Measurements from ENCODE around the gene BARD1. TPM values are rescaled to one million over a fixed set of nuclear protein-coding genes. Genes with fewer than 3 reads are reported as not detected.
"Not testable (repeated sequence)": the region's sequence is repeated elsewhere in the genome, so short reads cannot be mapped to it uniquely, and the experiment has no call there.

Gene BARD1
- total and polyA plus RNA-seq, 2 of the 13 experiments (the other 11 are each of a cell fraction or from before 2014, with no cell fraction given): 5.3 to 30.4 TPM

DNA sequence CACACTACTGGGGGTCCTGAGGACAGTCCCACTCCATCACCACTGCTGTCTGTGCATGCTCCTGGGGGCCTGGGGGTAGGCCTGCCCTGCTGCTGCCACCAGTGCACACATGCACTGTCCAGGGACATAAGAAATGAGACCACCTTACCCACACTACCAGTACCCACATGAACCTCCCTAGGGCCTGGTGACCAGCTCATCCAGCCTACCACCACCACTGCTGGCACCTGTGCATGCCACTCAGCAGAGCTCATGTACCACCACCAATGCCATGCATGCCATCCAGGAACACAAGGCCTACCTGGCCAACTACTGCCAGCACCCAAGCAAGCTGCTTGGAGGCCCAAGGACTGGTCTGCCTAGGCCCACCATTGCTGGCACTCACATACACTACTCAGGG lies 112.8 kb downstream of the BARD1 start:
- H3K36me3 ChIP-seq (replicated peaks in 1 of 2; ENCODE audit: control insufficient read depth in 1 of 2, insufficient read depth in 2 of 2, low read length in 2 of 2): no peaks in the 10 kb centered on the region
- in situ Hi-C loops (cut with HindIII; ENCODE audit: extremely low pct_ligation_motif_present, low pct_unique_long_range_greater_than_20kb): no loop called here
- POLR2A ChIA-PET: no interaction called here

DNA sequence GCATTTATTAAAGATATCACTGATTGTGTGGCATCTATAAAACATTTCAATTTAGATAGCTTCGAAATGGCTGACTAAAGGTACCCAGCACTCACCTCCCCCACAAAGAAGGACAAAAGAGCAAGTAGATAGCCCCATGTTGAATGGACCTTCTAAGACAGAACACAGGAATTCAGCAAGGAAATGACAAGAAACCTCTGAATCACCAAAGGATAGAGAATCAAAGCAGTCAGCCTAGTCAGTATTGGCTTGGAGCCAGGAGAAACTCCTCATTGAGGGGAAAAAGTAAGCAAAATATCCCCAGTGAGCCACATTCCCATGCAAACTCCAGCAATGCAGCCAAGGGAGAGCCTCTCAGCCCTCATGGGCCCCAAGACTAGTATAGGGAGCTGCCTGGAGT lies 113.7 kb downstream of the BARD1 start:
- Histone ChIP-seq H3K9ac (ENCODE audit: insufficient read depth, low read depth, low read length) (no peak overlapping the region), H3K4me2 (ENCODE audit: low read depth, low read length) (no peak overlapping the region), H3K79me2 (ENCODE audit: insufficient read depth, low read length) (no peaks in the 10 kb centered on the region), H3K27me3 (ENCODE audit: control insufficient read depth in 1 of 2, insufficient read depth in 2 of 2, low read length in 2 of 2) (no peaks in the 10 kb centered on the region), H3K4me3 (replicated peaks in 1 of 3; ENCODE audit: insufficient read depth in 1 of 3, low read depth in 2 of 3, low read length in 3 of 3) (no peak overlapping the region), H3K9me3 (ENCODE audit: low read length) (0 out of 2 replicates have a peak, but pooled peaks cover under 1% of the 10 kb centered on the region), H4K20me1 (ENCODE audit: insufficient read depth, low read length) (no peaks in the 10 kb centered on the region), H3K27ac (ENCODE audit: extremely low read length, insufficient read depth, low read length) (no peak overlapping the region), H2AFZ (ENCODE audit: low read length) (no peak overlapping the region), H3K36me3 (replicated peaks in 1 of 2; ENCODE audit: control insufficient read depth in 1 of 2, insufficient read depth in 2 of 2, low read length in 2 of 2) (no peaks in the 10 kb centered on the region), H3K4me1 (ENCODE audit: insufficient read depth, low read length) (no peaks in the 10 kb centered on the region)
- no peak for DNase-seq (ENCODE audit: low spot score)
- intact Hi-C loops (cut with micrococcal nuclease; ENCODE audit: unreplicated experiment): no loop called here
- no TSS peak for BruUV-seq (replicated peaks)
- CTCF ChIA-PET (ENCODE audit: low intra/inter-chr PET ratio, low total read pairs): no interaction called here
- no peak for FAIRE-seq
- in situ Hi-C loops (cut with HindIII; ENCODE audit: extremely low pct_ligation_motif_present, low pct_unique_long_range_greater_than_20kb): no loop called here
- TF ChIP-seq POLR2AphosphoS2 (IDR thresholded peaks at IDR 0.05; ENCODE audit: low read depth, low read length): no peak
- TF ChIP-seq KMT2A (CRISPR knock-in tag; IDR thresholded peaks at IDR 0.05): no peak
- TF ChIP-seq ZNF792 (CRISPR knock-in tag; IDR thresholded peaks at IDR 0.05): no peak
- TF ChIP-seq ZNF354B (CRISPR knock-in tag; IDR thresholded peaks at IDR 0.05): no peak
- no peak for TF ChIP-seq KLF15 (CRISPR knock-in tag; IDR thresholded peaks at IDR 0.05; ENCODE audit: borderline replicate concordance)
- 0% methylated on average over 1 of the region's 1 CpG for WGBS (ENCODE audit: low lambda C conversion rate)
- no peak for ATAC-seq
- POLR2A ChIA-PET: no interaction called here

More for the DNA sequence above, 112.8 kb downstream of the BARD1 start:
- Histone ChIP-seq H3K4me2 (ENCODE audit: low read depth, low read length) (no peak overlapping the region), H2AFZ (ENCODE audit: low read length) (no peak overlapping the region), H3K79me2 (ENCODE audit: insufficient read depth, low read length) (no peaks in the 10 kb centered on the region), H3K9ac (ENCODE audit: insufficient read depth, low read depth, low read length) (no peak overlapping the region), H3K4me1 (ENCODE audit: insufficient read depth, low read length) (no peaks in the 10 kb centered on the region), H3K4me3 (replicated peaks in 1 of 3; ENCODE audit: insufficient read depth in 1 of 3, low read depth in 2 of 3, low read length in 3 of 3) (no peak overlapping the region), H3K27me3 (ENCODE audit: control insufficient read depth in 1 of 2, insufficient read depth in 2 of 2, low read length in 2 of 2) (no peaks in the 10 kb centered on the region), H4K20me1 (ENCODE audit: insufficient read depth, low read length) (no peaks in the 10 kb centered on the region), H3K9me3 (ENCODE audit: low read length) (0 out of 2 replicates have a peak, but pooled peaks cover 7% of the 10 kb centered on the region), H3K27ac (ENCODE audit: extremely low read length, insufficient read depth, low read length) (no peak overlapping the region)
- CTCF ChIA-PET (ENCODE audit: low intra/inter-chr PET ratio, low total read pairs): no interaction called here
- no peak; the same call in 2 of the 3 replicates for ATAC-seq
- no peak for FAIRE-seq
- no TSS peak for BruUV-seq (replicated peaks)
- DNase-seq (ENCODE audit: low spot score): no peak
- intact Hi-C loops (cut with micrococcal nuclease; ENCODE audit: unreplicated experiment): no loop called here
- TF ChIP-seq HHEX (CRISPR knock-in tag; IDR thresholded peaks at IDR 0.05) (no peak), ZNF674 (CRISPR knock-in tag; IDR thresholded peaks at IDR 0.05; ENCODE audit: low read depth) (no peak), ZNF552 (CRISPR knock-in tag; IDR thresholded peaks at IDR 0.05; ENCODE audit: borderline replicate concordance) (no peak), REXO4 (CRISPR knock-in tag; IDR thresholded peaks at IDR 0.05; ENCODE audit: borderline replicate concordance) (no peak), FOXA3 (CRISPR knock-in tag; IDR thresholded peaks at IDR 0.05) (no peak)
- TF ChIP-seq, protein P1, sequence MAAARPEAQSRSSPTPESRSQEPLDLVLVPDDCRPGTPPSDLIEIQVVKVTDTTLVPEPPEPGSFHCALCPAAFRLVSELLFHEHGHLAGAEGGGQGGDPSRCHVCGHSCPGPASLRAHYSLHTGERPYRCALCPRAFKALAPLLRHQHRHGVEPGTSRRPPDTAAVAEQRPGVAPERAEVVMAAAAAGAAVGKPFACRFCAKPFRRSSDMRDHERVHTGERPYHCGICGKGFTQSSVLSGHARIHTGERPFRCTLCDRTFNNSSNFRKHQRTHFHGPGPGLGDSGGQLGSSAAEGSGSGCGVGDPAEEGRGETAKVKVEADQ (CRISPR knock-in tag; IDR thresholded peaks at IDR 0.05; ENCODE audit: borderline replicate concordance): no peak
- TF ChIP-seq, protein P2, sequence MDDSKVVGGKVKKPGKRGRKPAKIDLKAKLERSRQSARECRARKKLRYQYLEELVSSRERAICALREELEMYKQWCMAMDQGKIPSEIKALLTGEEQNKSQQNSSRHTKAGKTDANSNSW (CRISPR knock-in tag; IDR thresholded peaks at IDR 0.05; ENCODE audit: borderline replicate concordance): no peak
- TF ChIP-seq, protein P3, sequence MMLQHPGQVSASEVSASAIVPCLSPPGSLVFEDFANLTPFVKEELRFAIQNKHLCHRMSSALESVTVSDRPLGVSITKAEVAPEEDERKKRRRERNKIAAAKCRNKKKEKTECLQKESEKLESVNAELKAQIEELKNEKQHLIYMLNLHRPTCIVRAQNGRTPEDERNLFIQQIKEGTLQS (CRISPR knock-in tag; IDR thresholded peaks at IDR 0.05): no peak

DNA sequence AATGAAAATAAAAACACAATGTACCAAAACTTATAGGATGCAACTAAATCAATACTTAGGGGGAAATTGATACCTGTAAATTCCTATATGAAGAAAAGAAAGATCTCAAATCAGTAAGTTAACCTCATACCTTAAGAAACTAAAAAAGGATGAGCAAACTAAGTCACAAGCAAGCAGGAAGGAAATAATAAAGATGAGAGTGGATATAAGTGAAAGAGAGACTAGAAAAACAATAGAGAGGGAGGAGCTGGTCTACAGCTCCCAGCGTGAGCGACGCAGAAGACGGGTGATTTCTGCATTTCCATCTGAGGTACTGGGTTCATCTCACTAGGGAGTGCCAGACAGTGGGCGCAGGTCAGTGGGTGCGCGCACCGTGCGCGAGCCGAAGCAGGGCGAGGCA lies 125.9 kb downstream of the BARD1 start:
- H3K27me3 ChIP-seq (ENCODE audit: control insufficient read depth in 1 of 2, insufficient read depth in 2 of 2, low read length in 2 of 2); DNase-seq (ENCODE audit: low spot score); intact Hi-C loops (cut with micrococcal nuclease; ENCODE audit: unreplicated experiment); in situ Hi-C loops (cut with HindIII; ENCODE audit: extremely low pct_ligation_motif_present, low pct_unique_long_range_greater_than_20kb); H3K79me2 ChIP-seq (ENCODE audit: insufficient read depth, low read length); H3K9ac ChIP-seq (ENCODE audit: insufficient read depth, low read depth, low read length); POLR2A ChIA-PET; H4K20me1 ChIP-seq (ENCODE audit: insufficient read depth, low read length); H3K36me3 ChIP-seq (replicated peaks in 1 of 2; ENCODE audit: control insufficient read depth in 1 of 2, insufficient read depth in 2 of 2, low read length in 2 of 2); H3K27ac ChIP-seq (ENCODE audit: extremely low read length, insufficient read depth, low read length); BruUV-seq (replicated peaks); H3K9me3 ChIP-seq (ENCODE audit: low read length); CTCF ChIA-PET (ENCODE audit: low intra/inter-chr PET ratio, low total read pairs); ATAC-seq; H2AFZ ChIP-seq (ENCODE audit: low read length); H3K4me1 ChIP-seq (ENCODE audit: insufficient read depth, low read length); FAIRE-seq: not testable (repeated sequence)
- peak overlapping the region; percentile 63 for H3K4me2 ChIP-seq (ENCODE audit: low read depth, low read length)
- 0% methylated on average over 4 of the region's 12 CpGs for WGBS (ENCODE audit: low lambda C conversion rate)
- peak overlapping the region in 2 of 3 experiments; percentile 19 to 23; a peak in 2 of 6 replicates for H3K4me3 ChIP-seq (replicated peaks in 1 of 3; ENCODE audit: insufficient read depth in 1 of 3, low read depth in 2 of 3, low read length in 3 of 3)
